ENCODE results near the gene RBPJL.

The RBPJL gene

GRCh38 chr20:45316150-45317080 lies 9.8 kb downstream of the RBPJL start:
- FAIRE-seq = no peak
- no peak for DNase-seq (ENCODE audit: insufficient read length, low spot score)

GRCh38 chr20:45317826-45318225 lies 11.2 kb downstream of the RBPJL start:
- no peak for FAIRE-seq

GRCh38 chr20:45318386-45318939 lies 11.8 kb downstream of the RBPJL start:
- DNase-seq (ENCODE audit: insufficient read length, low spot score) (no peak), FAIRE-seq (no peak)

More at GRCh38 chr20:45317826-45318225, 11.2 kb downstream of the RBPJL start:
- DNase-seq (ENCODE audit: insufficient read length, low spot score) = no peak

GRCh38 chr20:45318948-45319347 lies 12.3 kb downstream of the RBPJL start:
- FAIRE-seq (no peak), DNase-seq (ENCODE audit: insufficient read length, low spot score) (no peak)

GRCh38 chr20:45320948-45321595 lies 14.4 kb downstream of the RBPJL start:
- no peak for FAIRE-seq
- no peak for DNase-seq (ENCODE audit: insufficient read length, low spot score)

- DNase-seq (ENCODE audit: insufficient read length, low spot score) = no peak
- no peak for FAIRE-seq
Measured at GRCh38 chr20:45322952-45323383, 16.3 kb downstream of the RBPJL start.

GRCh38 chr20:45323731-45324130 lies 17.1 kb downstream of the RBPJL start:
- no peak for FAIRE-seq
- no peak for DNase-seq (ENCODE audit: insufficient read length, low spot score)

- no peak for DNase-seq (ENCODE audit: insufficient read length, low spot score)
- no peak for FAIRE-seq
Measured at GRCh38 chr20:45325371-45325770, 18.7 kb downstream of the RBPJL start.

GRCh38 chr20:45328451-45328850 lies 21.8 kb downstream of the RBPJL start:
- FAIRE-seq (no peak), DNase-seq (ENCODE audit: insufficient read length, low spot score) (no peak)

- DNase-seq (ENCODE audit: insufficient read length, low spot score) (no peak), FAIRE-seq (no peak)
Measured at GRCh38 chr20:45329497-45330319, 23.1 kb downstream of the RBPJL start.

GRCh38 chr20:45330476-45330875 lies 23.8 kb downstream of the RBPJL start:
- DNase-seq (ENCODE audit: insufficient read length, low spot score) (no peak), FAIRE-seq (no peak)

- DNase-seq (ENCODE audit: insufficient read length, low spot score) (no peak), FAIRE-seq (no peak)
Measured at GRCh38 chr20:45336530-45337366, 30.1 kb downstream of the RBPJL start.

- no peak for FAIRE-seq
Measured at GRCh38 chr20:45337367-45338120, 30.9 kb downstream of the RBPJL start.

GRCh38 chr20:45338121-45339030 lies 31.7 kb downstream of the RBPJL start:
- FAIRE-seq = no peak

More at GRCh38 chr20:45337367-45338120, 30.9 kb downstream of the RBPJL start:
- no peak for DNase-seq (ENCODE audit: insufficient read length, low spot score)

GRCh38 chr20:45339084-45339483 lies 32.4 kb downstream of the RBPJL start:
- no peak for DNase-seq (ENCODE audit: insufficient read length, low spot score)
- no peak for FAIRE-seq

More at GRCh38 chr20:45338121-45339030, 31.7 kb downstream of the RBPJL start:
- no peak for DNase-seq (ENCODE audit: insufficient read length, low spot score)

GRCh38 chr20:45339799-45340198 lies 33.2 kb downstream of the RBPJL start:
- DNase-seq (ENCODE audit: insufficient read length, low spot score) (no peak), FAIRE-seq (no peak)

- FAIRE-seq (no peak), DNase-seq (ENCODE audit: insufficient read length, low spot score) (no peak)
Measured at GRCh38 chr20:45340236-45340847, 33.7 kb downstream of the RBPJL start.

- FAIRE-seq = no peak
Measured at GRCh38 chr20:45340951-45341350, 34.3 kb downstream of the RBPJL start.

More at GRCh38 chr20:45340951-45341350, 34.3 kb downstream of the RBPJL start:
- no peak for DNase-seq (ENCODE audit: insufficient read length, low spot score)

Measured in GM19239 (cell line).